ENCODE measurements around the gene OR2T5. TPM values are rescaled to one million over a fixed set of nuclear protein-coding genes. Genes with fewer than 3 reads are reported as not detected.
"Not testable (repeated sequence)": the region's sequence is repeated elsewhere in the genome, so short reads cannot be mapped to it uniquely, and the experiment has no call there.

Gene OR2T5
- not detected for total RNA-seq (2021; fragmentation: NEBNext Ultra II Directional; extraction: Animal tissue kit (Norgen Biotek cat#: 25700))
- long read RNA-seq: 0 reads

- not testable (repeated sequence) for DNase-seq; H3K9me3 Mint-ChIP-seq; H3K4me1 Mint-ChIP-seq (ENCODE audit: low read depth); H3K4me3 Mint-ChIP-seq; H3K27ac Mint-ChIP-seq; H3K27me3 Mint-ChIP-seq (ENCODE audit: insufficient read depth); H3K36me3 Mint-ChIP-seq (ENCODE audit: low read depth)
Measured at GRCh38 chr1:248488289-248488688, at the start of gene OR2T5. Gene OR2T5 (plus strand): TSS chr1:248488589. CDS start chr1:248488589, 0 bp downstream.

- H3K36me3 Mint-ChIP-seq (ENCODE audit: low read depth); H3K4me1 Mint-ChIP-seq (ENCODE audit: low read depth); H3K27me3 Mint-ChIP-seq (ENCODE audit: insufficient read depth); H3K27ac Mint-ChIP-seq; DNase-seq; H3K4me3 Mint-ChIP-seq: not testable (repeated sequence)
- peaks cover 28% of the 10 kb centered on the region for H3K9me3 Mint-ChIP-seq
Measured at GRCh38 chr1:248438668-248439067, 49.7 kb upstream of the OR2T5 start.

- DNase-seq; H3K4me3 Mint-ChIP-seq; H3K27ac Mint-ChIP-seq; H3K27me3 Mint-ChIP-seq (ENCODE audit: insufficient read depth); H3K36me3 Mint-ChIP-seq (ENCODE audit: low read depth); H3K4me1 Mint-ChIP-seq (ENCODE audit: low read depth): not testable (repeated sequence)
- peaks cover 30% of the 10 kb centered on the region for H3K9me3 Mint-ChIP-seq
Measured at GRCh38 chr1:248439283-248439682, 49.1 kb upstream of the OR2T5 start.

DNA sequence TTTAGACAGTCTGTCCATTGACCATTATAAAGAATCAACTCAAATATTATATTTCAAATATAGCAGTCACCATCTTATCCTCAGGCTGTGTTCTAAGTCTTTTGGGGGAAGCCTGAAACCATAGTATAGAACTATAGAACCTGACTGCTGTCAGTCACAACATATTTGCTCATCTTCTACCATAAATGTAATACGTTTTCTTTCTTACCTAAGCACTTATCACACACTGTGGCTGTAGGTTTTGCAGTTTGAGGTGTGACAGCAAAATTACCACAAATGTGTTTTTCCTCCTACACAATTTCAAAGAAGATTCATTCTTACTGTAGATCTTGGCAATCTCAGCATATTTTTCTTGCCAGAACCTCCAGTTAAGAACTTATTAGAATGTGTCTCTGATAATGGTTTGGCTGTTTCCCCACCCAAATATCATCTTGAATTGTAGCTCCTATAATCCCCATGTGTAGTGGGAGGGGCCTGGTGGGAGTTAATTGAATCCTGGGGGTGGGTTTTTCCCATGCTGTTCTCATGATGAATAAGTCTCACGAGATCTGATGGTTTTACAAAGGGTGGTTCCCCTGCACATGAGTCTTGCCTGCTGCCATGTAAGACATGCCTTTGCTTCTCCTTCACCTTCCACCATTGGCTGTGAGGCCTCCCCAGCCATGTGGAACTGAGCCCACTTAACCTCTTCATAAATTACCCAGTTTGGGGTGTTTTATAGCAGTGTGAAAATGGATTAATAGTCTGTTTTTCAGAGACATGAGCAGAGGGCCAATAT is 45.7 kb upstream of the OR2T5 start:
- DNase-seq; H3K4me3 Mint-ChIP-seq; H3K27me3 Mint-ChIP-seq (ENCODE audit: insufficient read depth); H3K27ac Mint-ChIP-seq; H3K36me3 Mint-ChIP-seq (ENCODE audit: low read depth); H3K4me1 Mint-ChIP-seq (ENCODE audit: low read depth): not testable (repeated sequence)
- H3K9me3 Mint-ChIP-seq: peaks cover 44% of the 10 kb centered on the region

GRCh38 chr1:248444603-248445002 is 43.8 kb upstream of the OR2T5 start:
- H3K9me3 Mint-ChIP-seq: peaks cover 48% of the 10 kb centered on the region
- H3K27me3 Mint-ChIP-seq (ENCODE audit: insufficient read depth): not testable (repeated sequence)

GRCh38 chr1:248445399-248445798 is 43.0 kb upstream of the OR2T5 start, which contains the start of gene OR2T2:
Gene OR2T2 (plus strand): TSS chr1:248445637. CDS start chr1:248452798, 7,161 bp downstream.
- not testable (repeated sequence) for H3K4me1 Mint-ChIP-seq (ENCODE audit: low read depth); H3K36me3 Mint-ChIP-seq (ENCODE audit: low read depth); DNase-seq; H3K27me3 Mint-ChIP-seq (ENCODE audit: insufficient read depth); H3K27ac Mint-ChIP-seq; H3K4me3 Mint-ChIP-seq
- H3K9me3 Mint-ChIP-seq: peaks cover 47% of the 10 kb centered on the region

More at GRCh38 chr1:248444603-248445002, 43.8 kb upstream of the OR2T5 start:
- not testable (repeated sequence) for H3K36me3 Mint-ChIP-seq (ENCODE audit: low read depth); DNase-seq; H3K4me3 Mint-ChIP-seq; H3K4me1 Mint-ChIP-seq (ENCODE audit: low read depth); H3K27ac Mint-ChIP-seq

GRCh38 chr1:248448409-248449074 is 39.8 kb upstream of the OR2T5 start:
- not testable (repeated sequence) for H3K4me3 Mint-ChIP-seq; H3K36me3 Mint-ChIP-seq (ENCODE audit: low read depth); H3K27me3 Mint-ChIP-seq (ENCODE audit: insufficient read depth); H3K27ac Mint-ChIP-seq; DNase-seq; H3K4me1 Mint-ChIP-seq (ENCODE audit: low read depth)
- H3K9me3 Mint-ChIP-seq: peaks cover 32% of the 10 kb centered on the region

DNA sequence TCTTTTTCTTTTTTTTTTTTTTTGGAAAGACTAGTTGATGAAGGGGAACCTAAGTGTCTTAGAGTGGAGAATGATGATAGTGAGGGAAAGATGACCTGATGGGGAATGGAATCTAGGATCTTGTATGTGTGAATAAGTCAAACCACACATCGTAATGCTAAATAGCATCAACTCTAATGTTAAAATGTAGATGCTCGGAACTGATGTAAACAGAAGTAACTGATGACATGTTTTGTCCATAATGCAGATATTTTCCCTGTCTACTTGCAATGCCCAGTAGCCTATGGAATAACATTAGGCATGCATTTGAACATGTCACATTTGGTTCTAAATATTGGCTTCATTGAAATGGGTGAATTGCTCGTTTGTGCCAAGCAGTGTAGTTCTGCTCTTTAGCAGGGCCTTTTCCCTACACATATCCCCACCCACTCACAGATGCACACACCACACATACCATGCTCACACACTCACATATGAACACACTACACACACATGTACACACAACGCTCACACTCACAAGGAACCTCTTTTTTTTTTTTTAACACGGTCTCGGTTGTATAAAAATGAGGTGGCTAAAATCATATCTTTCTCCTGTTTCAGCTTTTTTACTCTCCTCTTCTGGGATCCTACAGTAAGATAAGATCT is 38.4 kb upstream of the OR2T5 start:
- H3K27ac Mint-ChIP-seq; H3K36me3 Mint-ChIP-seq (ENCODE audit: low read depth); H3K4me1 Mint-ChIP-seq (ENCODE audit: low read depth); H3K27me3 Mint-ChIP-seq (ENCODE audit: insufficient read depth); H3K4me3 Mint-ChIP-seq; DNase-seq: not testable (repeated sequence)
- H3K9me3 Mint-ChIP-seq: peaks cover 25% of the 10 kb centered on the region

- not testable (repeated sequence) for DNase-seq; H3K4me3 Mint-ChIP-seq; H3K36me3 Mint-ChIP-seq (ENCODE audit: low read depth); H3K4me1 Mint-ChIP-seq (ENCODE audit: low read depth); H3K27ac Mint-ChIP-seq; H3K27me3 Mint-ChIP-seq (ENCODE audit: insufficient read depth)
- H3K9me3 Mint-ChIP-seq: peaks cover 23% of the 10 kb centered on the region
Measured at GRCh38 chr1:248450466-248451145, 37.8 kb upstream of the OR2T5 start.

GRCh38 chr1:248453619-248454018 is 34.8 kb upstream of the OR2T5 start:
- not testable (repeated sequence) for H3K27me3 Mint-ChIP-seq (ENCODE audit: insufficient read depth); H3K36me3 Mint-ChIP-seq (ENCODE audit: low read depth); H3K4me1 Mint-ChIP-seq (ENCODE audit: low read depth); H3K27ac Mint-ChIP-seq; H3K4me3 Mint-ChIP-seq; DNase-seq
- peaks cover 17% of the 10 kb centered on the region for H3K9me3 Mint-ChIP-seq

DNA sequence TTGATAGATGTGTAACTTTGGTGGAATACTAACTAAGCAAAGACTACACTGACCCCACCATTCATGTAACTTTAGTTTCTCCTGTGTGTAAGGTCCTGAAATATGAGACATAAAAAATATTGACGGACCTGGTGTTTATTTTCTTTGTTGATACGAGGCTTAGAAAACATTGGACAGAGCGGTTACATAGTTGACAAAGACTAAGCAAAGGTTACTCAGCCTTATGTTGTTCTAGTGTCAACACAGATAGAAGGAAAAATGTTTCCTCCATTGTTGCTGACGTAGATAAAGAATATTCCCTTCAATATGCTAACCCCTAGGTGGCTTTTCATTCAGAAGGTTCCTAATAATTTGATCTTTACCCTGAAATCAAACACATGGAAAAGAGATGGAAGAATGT is 33.3 kb upstream of the OR2T5 start:
- not testable (repeated sequence) for H3K36me3 Mint-ChIP-seq (ENCODE audit: low read depth); H3K27me3 Mint-ChIP-seq (ENCODE audit: insufficient read depth); H3K27ac Mint-ChIP-seq; H3K4me3 Mint-ChIP-seq; H3K4me1 Mint-ChIP-seq (ENCODE audit: low read depth); DNase-seq
- H3K9me3 Mint-ChIP-seq: peaks cover 31% of the 10 kb centered on the region

DNA sequence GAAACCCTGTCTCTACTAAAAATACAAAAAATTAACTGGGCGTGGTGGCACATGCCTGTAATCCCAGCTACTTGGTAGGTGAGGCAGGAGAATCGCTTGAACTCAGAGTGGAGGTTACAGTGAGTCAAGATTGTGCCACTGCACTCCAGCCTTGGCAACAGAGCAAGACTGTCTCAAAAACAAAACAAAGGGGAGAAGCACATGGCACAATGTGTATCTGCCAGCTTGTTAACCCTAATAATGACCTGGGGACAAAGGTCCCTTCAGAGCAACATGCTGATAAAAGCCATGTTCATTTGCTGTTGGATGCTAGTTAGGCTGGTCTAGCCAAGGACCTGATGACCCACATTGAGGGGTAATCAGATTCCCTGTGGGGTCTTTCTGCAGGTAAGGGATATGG is 31.8 kb upstream of the OR2T5 start:
- H3K27ac Mint-ChIP-seq; H3K27me3 Mint-ChIP-seq (ENCODE audit: insufficient read depth); H3K36me3 Mint-ChIP-seq (ENCODE audit: low read depth); DNase-seq; H3K4me1 Mint-ChIP-seq (ENCODE audit: low read depth); H3K4me3 Mint-ChIP-seq: not testable (repeated sequence)
- peaks cover 40% of the 10 kb centered on the region for H3K9me3 Mint-ChIP-seq

- peaks cover 50% of the 10 kb centered on the region for H3K9me3 Mint-ChIP-seq
- not testable (repeated sequence) for H3K27me3 Mint-ChIP-seq (ENCODE audit: insufficient read depth); DNase-seq; H3K36me3 Mint-ChIP-seq (ENCODE audit: low read depth); H3K27ac Mint-ChIP-seq; H3K4me3 Mint-ChIP-seq; H3K4me1 Mint-ChIP-seq (ENCODE audit: low read depth)
Measured at GRCh38 chr1:248459117-248459516, 29.3 kb upstream of the OR2T5 start.

All from HFFc6 (cell line).